H1 (cell line): ENCODE results near the gene DYNC1H1. TPM values are rescaled to one million over a fixed set of nuclear protein-coding genes. Genes with fewer than 3 reads are reported as not detected.

Source experiments
- polyA plus RNA-seq, 7 experiments: library from polyadenylated mRNA; depleted of rRNA in 3 of 7; stranded (reverse) in 5 of 7; unstranded in 2 of 7; fragments of >200 nt in 5 of 7; fragments of 200-250 nt in 2 of 7; gene quantifications; 1 replicate in 5 of 7; 2 replicates in 1 of 7; 4 replicates in 1 of 7; pipeline versions ENCODE4 v1.2.1 to v1.2.3, GENCODE V29; 2011 to 2013; ENCODE audit warnings: missing spikeins in 2 of 7, mixed read lengths in 2 of 7
- small RNA-seq: library from polyadenylated mRNA; stranded (forward); fragments of <200 nt; extraction: miRNeasy Mini kit (QIAGEN cat#:217004); gene quantifications from one replicate; pipeline ENCODE3, GENCODE V24; 2013; ENCODE audit not compliant: insufficient read depth
- total RNA-seq: library from RNA; stranded (reverse); fragmentation: NEBNext Ultra II Directional; extraction: Animal tissue kit (Norgen Biotek cat#: 25700); gene quantifications from 2 replicates; pipeline ENCODE4 v1.2.1, GENCODE V29; 2021

The DYNC1H1 gene
- total and polyA plus RNA-seq, 2 of the 8 experiments (the other 6 are each of a cell fraction or from before 2014, with no cell fraction given) = 238 to 387 TPM

Small RNA genes within 50 kb of the gene (small RNA-seq; reads per million reads assigned to genes)
- gene AL118558.2 (not detected), gene RN7SL472P (not detected)

Other genes starting within 250 kb of the DYNC1H1 start
- 95.9 and 102 TPM in 2 replicates for gene PPP2R5C, start 202.9 kb upstream of the DYNC1H1 start, total RNA-seq
- 35.1 and 49.6 TPM in 2 replicates for gene PPP2R5C, start 202.9 kb upstream of the DYNC1H1 start, polyA plus RNA-seq (2011; rRNA removed)
- 846 and 878 TPM in 2 replicates for gene HSP90AA1, start 122.5 kb downstream of the DYNC1H1 start, total RNA-seq
- 207 and 339 TPM in 2 replicates for gene HSP90AA1, start 122.5 kb downstream of the DYNC1H1 start, polyA plus RNA-seq (2011; rRNA removed)
- 26.6 and 26.7 TPM in 2 replicates for gene WDR20, start 175.3 kb downstream of the DYNC1H1 start, total RNA-seq
- gene WDR20, start 175.3 kb downstream of the DYNC1H1 start, polyA plus RNA-seq (2011; rRNA removed) = 10.9 and 11.2 TPM in 2 replicates